ENCODE data around the gene CLIC5. TPM values are rescaled to one million over a fixed set of nuclear protein-coding genes. Genes with fewer than 3 reads are reported as not detected.

The CLIC5 gene
- total RNA-seq, 1 experiment from 2014 or later = not detected

GRCh38 chr6:45981046-45981445 is 34.6 kb downstream of the CLIC5 start:
- no peak overlapping the region for H3K27ac Mint-ChIP-seq (ENCODE audit: low read depth, unreplicated experiment)

GRCh38 chr6:45979311-45979710 is 36.3 kb downstream of the CLIC5 start:
- no peak overlapping the region for H3K27ac Mint-ChIP-seq (ENCODE audit: low read depth, unreplicated experiment)
- CTCF ChIA-PET = no interaction called here

More at GRCh38 chr6:45981046-45981445, 34.6 kb downstream of the CLIC5 start:
- H3K9me3 Mint-ChIP-seq (ENCODE audit: unreplicated experiment) = no peaks in the 10 kb centered on the region
- BruUV-seq (replicated peaks) = no TSS peak
- no peaks in the 10 kb centered on the region for H3K4me1 Mint-ChIP-seq (ENCODE audit: insufficient read depth, unreplicated experiment)
- ChIA-PET POLR2A (no interaction called here), CTCF (interaction anchor here (0.5 to 0.6 kb wide), 2 partner anchors 10 to 643 kb away, joined by 3 read pairs; no protein-coding TSS in a partner anchor)
- no peaks in the 10 kb centered on the region for H3K27me3 Mint-ChIP-seq (ENCODE audit: insufficient read depth, unreplicated experiment)
- no peak for TF ChIP-seq CTCF (IDR thresholded peaks at IDR 0.05; ENCODE audit: unreplicated experiment)
- no peaks in the 10 kb centered on the region for H3K36me3 Mint-ChIP-seq (ENCODE audit: insufficient read depth, unreplicated experiment)
- no peak overlapping the region for H3K4me3 Mint-ChIP-seq (ENCODE audit: unreplicated experiment)
- intact Hi-C loops (cut with micrococcal nuclease) = no loop called here
- DNase-seq (ENCODE audit: unreplicated experiment) = no peak

GRCh38 chr6:45974596-45974995 is 41.1 kb downstream of the CLIC5 start:
- CTCF ChIA-PET = interaction anchor here (1.4 to 2.2 kb wide), 2 partner anchors 9 to 44 kb away, joined by 5 to 7 read pairs; no protein-coding TSS in a partner anchor
- BruUV-seq (replicated peaks) = no TSS peak
- intact Hi-C loops (cut with micrococcal nuclease) = no loop called here
- TF ChIP-seq CTCF (IDR thresholded peaks at IDR 0.05; ENCODE audit: unreplicated experiment) = no peak
- H3K36me3 Mint-ChIP-seq (ENCODE audit: insufficient read depth, unreplicated experiment) = no peaks in the 10 kb centered on the region
- H3K4me3 Mint-ChIP-seq (ENCODE audit: unreplicated experiment) = no peak overlapping the region
- no peak for DNase-seq (ENCODE audit: unreplicated experiment)
- no peaks in the 10 kb centered on the region for H3K4me1 Mint-ChIP-seq (ENCODE audit: insufficient read depth, unreplicated experiment)
- H3K27ac Mint-ChIP-seq (ENCODE audit: low read depth, unreplicated experiment) = no peak overlapping the region
- POLR2A ChIA-PET = no interaction called here
- no peaks in the 10 kb centered on the region for H3K27me3 Mint-ChIP-seq (ENCODE audit: insufficient read depth, unreplicated experiment)
- no peaks in the 10 kb centered on the region for H3K9me3 Mint-ChIP-seq (ENCODE audit: unreplicated experiment)

More at GRCh38 chr6:45979311-45979710, 36.3 kb downstream of the CLIC5 start:
- Mint-ChIP-seq H3K4me1 (ENCODE audit: insufficient read depth, unreplicated experiment) (no peaks in the 10 kb centered on the region), H3K9me3 (ENCODE audit: unreplicated experiment) (no peaks in the 10 kb centered on the region), H3K36me3 (ENCODE audit: insufficient read depth, unreplicated experiment) (no peaks in the 10 kb centered on the region), H3K4me3 (ENCODE audit: unreplicated experiment) (no peak overlapping the region), H3K27me3 (ENCODE audit: insufficient read depth, unreplicated experiment) (no peaks in the 10 kb centered on the region)
- POLR2A ChIA-PET = no interaction called here
- intact Hi-C loops (cut with micrococcal nuclease) = no loop called here
- no TSS peak for BruUV-seq (replicated peaks)
- no peak for TF ChIP-seq CTCF (IDR thresholded peaks at IDR 0.05; ENCODE audit: unreplicated experiment)
- no peak for DNase-seq (ENCODE audit: unreplicated experiment)

- no peaks in the 10 kb centered on the region for H3K9me3 Mint-ChIP-seq (ENCODE audit: unreplicated experiment)
- intact Hi-C loops (cut with micrococcal nuclease) = no loop called here
- no peaks in the 10 kb centered on the region for H3K4me1 Mint-ChIP-seq (ENCODE audit: insufficient read depth, unreplicated experiment)
- ChIA-PET POLR2A (interaction anchor here (1.1 to 1.2 kb wide), 2 partner anchors 14 to 25 kb away, joined by 3 read pairs; no protein-coding TSS in a partner anchor), CTCF (interaction anchor here (1.3 to 1.4 kb wide), 2 partner anchors 8 to 42 kb away, joined by 4 to 5 read pairs; no protein-coding TSS in a partner anchor)
- no peak overlapping the region for H3K4me3 Mint-ChIP-seq (ENCODE audit: unreplicated experiment)
- H3K27ac Mint-ChIP-seq (ENCODE audit: low read depth, unreplicated experiment) = no peak overlapping the region
- no peak for DNase-seq (ENCODE audit: unreplicated experiment)
- H3K36me3 Mint-ChIP-seq (ENCODE audit: insufficient read depth, unreplicated experiment) = no peaks in the 10 kb centered on the region
- TF ChIP-seq CTCF (IDR thresholded peaks at IDR 0.05; ENCODE audit: unreplicated experiment) = no peak
- no TSS peak for BruUV-seq (replicated peaks)
- no peaks in the 10 kb centered on the region for H3K27me3 Mint-ChIP-seq (ENCODE audit: insufficient read depth, unreplicated experiment)
Observed at GRCh38 chr6:45972795-45973503, 42.7 kb downstream of the CLIC5 start.

Measured in MCF 10A (cell line).